C4-2B (cell line): ENCODE data around the gene SPEM1.

Source experiments
- H3K27ac ChIP-seq: fragments of 450-650 bp; 2 replicates; pipeline ENCODE4 v1.5.1; 2017
- CTCF ChIP-seq: fragments of 450-650 bp; conservative IDR thresholded peaks from 2 replicates; pipeline ENCODE4 v1.5.1; 2017; ENCODE audit warnings: mild to moderate bottlenecking
- ZFX ChIP-seq: fragments of 450-650 bp; IDR thresholded peaks from 2 replicates; pipeline ENCODE4 v1.6.1; 2017

Gene SPEM1

GRCh38 chr17:7423679-7424078 is 3.6 kb downstream of the SPEM1 start:
- TF ChIP-seq ZFX (no peak), CTCF (no peak)

DNA sequence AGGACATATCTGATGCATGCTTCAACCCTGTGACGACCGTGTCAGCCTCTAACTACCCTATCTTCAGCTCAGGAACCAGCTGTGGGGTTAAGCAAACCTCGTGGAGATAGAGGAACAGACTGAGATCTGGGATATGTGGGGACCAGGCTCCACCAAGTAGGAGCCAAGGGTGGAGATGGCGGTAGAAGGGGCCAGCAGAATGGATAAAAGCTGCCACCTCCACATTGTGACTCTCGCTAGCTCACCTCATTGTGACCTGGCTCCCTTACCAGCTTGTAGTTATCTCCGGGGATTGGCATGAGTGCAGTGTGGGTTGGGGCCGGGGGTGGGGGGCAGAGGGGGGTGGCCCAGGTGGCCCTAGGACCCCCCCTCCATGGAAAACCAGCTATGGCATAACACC is 5.2 kb downstream of the SPEM1 start, which contains the start of gene SPEM2:
Gene SPEM2 (plus strand): TSS at position 301 of the 400 bp plus-strand sequence. CDS start 73 bp downstream, at position 374.
- TF ChIP-seq ZFX (no peak), CTCF (no peak)
- no peak within 1 kb of the TSS for H3K27ac ChIP-seq

More at GRCh38 chr17:7423679-7424078, 3.6 kb downstream of the SPEM1 start:
- H3K27ac ChIP-seq, result no peak overlapping the region

- no peak overlapping the region for H3K27ac ChIP-seq
- TF ChIP-seq CTCF (no peak), ZFX (no peak)
These were observed 5.6 kb downstream of the SPEM1 start for GRCh38 chr17:7425756-7426155.

GRCh38 chr17:7426203-7426863 is 6.2 kb downstream of the SPEM1 start:
- no peak overlapping the region for H3K27ac ChIP-seq
- no peak for TF ChIP-seq CTCF
- no peak for TF ChIP-seq ZFX

GRCh38 chr17:7426896-7427489 is 6.9 kb downstream of the SPEM1 start:
- TF ChIP-seq CTCF, result no peak
- no peak for TF ChIP-seq ZFX

DNA sequence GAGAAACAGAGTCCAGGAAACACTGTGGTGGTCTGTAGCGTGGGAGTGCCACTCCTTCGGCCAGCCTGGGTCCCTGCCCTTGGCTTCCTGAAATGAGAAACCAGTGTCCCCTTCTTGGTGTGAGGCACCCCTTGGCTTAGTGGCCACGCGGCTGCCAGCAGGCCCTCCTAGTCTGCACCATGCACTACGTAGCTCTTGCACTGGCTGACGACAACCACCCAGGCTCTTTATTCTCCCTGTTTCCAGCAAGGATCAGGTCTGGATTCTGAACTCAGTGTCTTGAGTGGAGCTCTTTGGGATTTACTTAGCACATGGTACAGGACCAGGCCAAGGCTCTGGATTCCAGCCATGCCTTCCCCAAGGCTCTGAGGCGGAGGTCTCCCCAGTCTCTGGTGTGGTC is 7.4 kb downstream of the SPEM1 start:
- H3K27ac ChIP-seq, result no peak overlapping the region
- TF ChIP-seq ZFX (no peak), CTCF (no peak)

More at GRCh38 chr17:7426896-7427489, 6.9 kb downstream of the SPEM1 start:
- H3K27ac ChIP-seq, result no peak overlapping the region

DNA sequence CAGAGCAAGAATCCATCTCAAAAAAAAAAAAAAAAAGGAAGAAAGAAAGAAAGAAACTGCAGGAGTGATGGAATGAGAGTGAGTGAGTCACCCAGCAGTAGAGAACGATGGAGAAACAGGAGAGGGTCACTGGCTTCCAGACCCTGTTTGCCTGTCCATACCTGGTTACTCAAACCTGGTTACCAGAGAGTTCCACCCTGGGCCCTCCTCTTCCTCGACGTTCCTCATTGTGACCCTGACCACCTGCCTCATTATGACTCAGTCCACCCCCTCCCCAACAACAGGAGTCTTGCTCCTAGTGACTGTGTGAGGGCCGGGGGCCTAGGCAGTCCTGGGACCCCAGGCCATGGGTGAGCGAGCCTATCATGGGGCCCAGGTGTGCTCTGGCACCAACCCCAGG is 8.4 kb downstream of the SPEM1 start, which contains the start of gene SPEM3:
Gene SPEM3 (plus strand): TSS at position 301 of the 400 bp plus-strand sequence. CDS start 46 bp downstream, at position 347.
- TF ChIP-seq CTCF (no peak), ZFX (no peak)
- no peak within 1 kb of the TSS for H3K27ac ChIP-seq
